Fibroblast of upper back skin (primary cell): ENCODE results near the gene AMPH.
A peak's percentile ranks its signal among the peaks of the same experiment; 100 is the strongest.

Source experiments
- DNase-seq: peaks from one replicate; pipeline ENCODE4 v3.0.0-alpha.2; 2013

AMPH gene

GRCh38 chr7:38630720-38631673 lies at the start of gene AMPH:
Gene AMPH (minus strand): TSS chr7:38631373. CDS start chr7:38631351, 22 bp downstream.
- DNase-seq = peak; percentile 76

GRCh38 chr7:38679419-38679818 lies 48.2 kb upstream of the AMPH start:
- DNase-seq = no peak

GRCh38 chr7:38678698-38679054 lies 47.5 kb upstream of the AMPH start:
- no peak for DNase-seq

- DNase-seq = no peak
These were observed 47.0 kb upstream of the AMPH start for GRCh38 chr7:38677981-38678697.

GRCh38 chr7:38675494-38676106 lies 44.4 kb upstream of the AMPH start:
- DNase-seq = no peak

- no peak for DNase-seq
These were observed 43.3 kb upstream of the AMPH start for GRCh38 chr7:38674513-38674912.

GRCh38 chr7:38673795-38674194 lies 42.6 kb upstream of the AMPH start:
- peak; percentile 80 for DNase-seq

- no peak for DNase-seq
These were observed 41.0 kb upstream of the AMPH start for GRCh38 chr7:38671911-38672905.

- no peak for DNase-seq
These were observed 38.9 kb upstream of the AMPH start for GRCh38 chr7:38669965-38670520.

GRCh38 chr7:38664972-38665371 lies 33.8 kb upstream of the AMPH start:
- no peak for DNase-seq

GRCh38 chr7:38660427-38661099 lies 29.4 kb upstream of the AMPH start:
- DNase-seq = peak; percentile 70

GRCh38 chr7:38659931-38660330 lies 28.8 kb upstream of the AMPH start:
- no peak for DNase-seq

- DNase-seq = peak; percentile 50
These were observed 27.7 kb upstream of the AMPH start for GRCh38 chr7:38658921-38659320.

- peak; percentile 23 for DNase-seq
These were observed 25.8 kb upstream of the AMPH start for GRCh38 chr7:38656968-38657367.

GRCh38 chr7:38655833-38656774 lies 24.9 kb upstream of the AMPH start:
- no peak for DNase-seq

GRCh38 chr7:38637957-38638356 lies 6.8 kb upstream of the AMPH start:
- DNase-seq = no peak

GRCh38 chr7:38632411-38632810 lies 1.2 kb upstream of the AMPH start:
- DNase-seq = no peak

- peak; percentile 60 for DNase-seq
These were observed 1.3 kb downstream of the AMPH start for GRCh38 chr7:38629651-38630510.
